Activated CD8-positive, alpha-beta T cell treated with anti-CD3 and anti-CD28 coated beads for 36 hours (primary cell): ENCODE measurements around the gene MRPL49. TPM values are rescaled to one million over a fixed set of nuclear protein-coding genes. Genes with fewer than 3 reads are reported as not detected.

Experiments
- ATAC-seq: fragments of 200-7000 bp; cut with Tn5 transposase; one replicate; pipeline ENCODE4 v1.10.0; 2021; ENCODE audit warnings: mild to moderate bottlenecking, moderate library complexity
- CTCF ChIA-PET: fragments of 350-600 bp; sonication (Branson Sonifier 250); formaldehyde crosslinking; loops from one replicate; lab custom pipeline; 2021; ENCODE audit warnings: antibody characterized with exemption; lab: Charles Lee
- POLR2A ChIA-PET: fragments of 350-600 bp; sonication (Branson Sonifier 250); formaldehyde crosslinking; loops from one replicate; lab custom pipeline; 2021; ENCODE audit warnings: antibody characterized with exemption; lab: Charles Lee
- DNase-seq: peaks from one replicate; pipeline ENCODE4 v3.0.0-alpha.2; 2020
- H3K27ac Mint-ChIP-seq: one replicate; pipeline ENCODE4 v1.8.0; 2021; ENCODE audit warnings: mild to moderate bottlenecking, mixed read lengths
- H3K27me3 Mint-ChIP-seq: one replicate; pipeline ENCODE4 v1.8.0; 2021; ENCODE audit warnings: mixed read lengths
- H3K36me3 Mint-ChIP-seq: one replicate; pipeline ENCODE4 v1.8.0; 2021; ENCODE audit warnings: low read depth, mixed read lengths
- H3K4me1 Mint-ChIP-seq: one replicate; pipeline ENCODE4 v1.8.0; 2021; ENCODE audit warnings: low read depth, mixed read lengths
- H3K4me3 Mint-ChIP-seq: one replicate; pipeline ENCODE4 v1.8.0; 2021; ENCODE audit warnings: mild to moderate bottlenecking, moderate library complexity, mixed read lengths
- H3K9me3 Mint-ChIP-seq: one replicate; pipeline ENCODE4 v1.8.0; 2021; ENCODE audit warnings: mixed read lengths
- intact Hi-C: fragments of 100-400 bp; cut with micrococcal nuclease; formaldehyde crosslinking; loops from one replicate; pipeline ENCODE4 v1.10.0; 2022
- total RNA-seq, 2 experiments: library from RNA; stranded (reverse); gene quantifications; one replicate each; pipeline ENCODE4 v1.2.3, GENCODE V29; 2021
- TF ChIP-seq, protein P1 (sequence below): fragments of 200-600 bp; IDR thresholded peaks from one replicate; pipeline ENCODE4 v1.8.0; 2022; ENCODE audit warnings: antibody characterized with exemption, mild to moderate bottlenecking

MRPL49 gene
- total RNA-seq, 2 experiments from 2014 or later, result 48.7 to 53.4 TPM

DNA sequence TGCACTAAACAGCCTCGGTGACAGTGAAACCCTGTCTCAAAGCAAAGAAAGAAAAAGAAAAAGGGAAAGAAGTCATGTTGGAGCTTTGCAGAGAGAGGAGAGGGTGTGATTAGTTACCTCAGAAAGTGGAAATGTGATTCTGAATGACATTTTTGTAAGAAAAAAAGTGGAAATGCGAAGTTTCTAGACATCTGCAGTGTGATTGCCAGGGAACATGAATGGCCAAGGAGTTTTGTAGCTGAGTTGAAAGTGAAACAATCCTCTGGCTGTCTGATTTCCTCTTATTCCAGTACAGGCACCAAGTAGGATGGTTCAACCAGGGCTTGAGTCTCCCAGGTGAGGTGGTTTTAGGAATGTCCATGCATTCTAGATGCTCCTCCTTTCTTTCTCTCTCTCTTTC, 30.0 kb downstream of the MRPL49 start:
- DNase-seq (no peak), ATAC-seq (no peak)
- ChIA-PET POLR2A (no interaction called here), CTCF (interaction anchor here (1.3 kb wide), 1 partner anchor 52 kb away, joined by 3 read pairs; no protein-coding TSS in a partner anchor)
- Mint-ChIP-seq H3K4me1 (no peaks in the 10 kb centered on the region), H3K4me3 (no peak overlapping the region), H3K36me3 (no peaks in the 10 kb centered on the region), H3K27ac (no peak overlapping the region), H3K27me3 (no peaks in the 10 kb centered on the region), H3K9me3 (no peaks in the 10 kb centered on the region)
- TF ChIP-seq, protein P1, sequence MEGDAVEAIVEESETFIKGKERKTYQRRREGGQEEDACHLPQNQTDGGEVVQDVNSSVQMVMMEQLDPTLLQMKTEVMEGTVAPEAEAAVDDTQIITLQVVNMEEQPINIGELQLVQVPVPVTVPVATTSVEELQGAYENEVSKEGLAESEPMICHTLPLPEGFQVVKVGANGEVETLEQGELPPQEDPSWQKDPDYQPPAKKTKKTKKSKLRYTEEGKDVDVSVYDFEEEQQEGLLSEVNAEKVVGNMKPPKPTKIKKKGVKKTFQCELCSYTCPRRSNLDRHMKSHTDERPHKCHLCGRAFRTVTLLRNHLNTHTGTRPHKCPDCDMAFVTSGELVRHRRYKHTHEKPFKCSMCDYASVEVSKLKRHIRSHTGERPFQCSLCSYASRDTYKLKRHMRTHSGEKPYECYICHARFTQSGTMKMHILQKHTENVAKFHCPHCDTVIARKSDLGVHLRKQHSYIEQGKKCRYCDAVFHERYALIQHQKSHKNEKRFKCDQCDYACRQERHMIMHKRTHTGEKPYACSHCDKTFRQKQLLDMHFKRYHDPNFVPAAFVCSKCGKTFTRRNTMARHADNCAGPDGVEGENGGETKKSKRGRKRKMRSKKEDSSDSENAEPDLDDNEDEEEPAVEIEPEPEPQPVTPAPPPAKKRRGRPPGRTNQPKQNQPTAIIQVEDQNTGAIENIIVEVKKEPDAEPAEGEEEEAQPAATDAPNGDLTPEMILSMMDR, result no peak
- intact Hi-C loops, result no loop called here

- H3K27ac Mint-ChIP-seq, result no peak overlapping the region
- no peaks in the 10 kb centered on the region for H3K4me1 Mint-ChIP-seq
- POLR2A ChIA-PET, result interaction anchor here (1.2 kb wide), 1 partner anchor 21 kb away, joined by 3 read pairs; no protein-coding TSS in a partner anchor
- TF ChIP-seq, protein P1, result no peak
- H3K4me3 Mint-ChIP-seq, result no peak overlapping the region
- DNase-seq (no peak), ATAC-seq (no peak)
- intact Hi-C loops, result no loop called here
- H3K36me3 Mint-ChIP-seq, result no peaks in the 10 kb centered on the region
- H3K9me3 Mint-ChIP-seq, result no peaks in the 10 kb centered on the region
- H3K27me3 Mint-ChIP-seq, result no peaks in the 10 kb centered on the region
- CTCF ChIA-PET, result no interaction called here
Measured at GRCh38 chr11:65156256-65156655, 34.1 kb downstream of the MRPL49 start.

- TF ChIP-seq, protein P1, result no peak
- Mint-ChIP-seq H3K27ac (no peak overlapping the region), H3K4me1 (no peaks in the 10 kb centered on the region), H3K9me3 (no peaks in the 10 kb centered on the region), H3K27me3 (no peaks in the 10 kb centered on the region), H3K4me3 (no peak overlapping the region), H3K36me3 (no peaks in the 10 kb centered on the region)
- DNase-seq (no peak), ATAC-seq (no peak)
- intact Hi-C loops, result no loop called here
- CTCF ChIA-PET, result no interaction called here
- POLR2A ChIA-PET, result interaction anchor here (1.2 kb wide), 1 partner anchor 21 kb away, joined by 3 read pairs; no protein-coding TSS in a partner anchor
Measured at GRCh38 chr11:65156926-65157325, 34.8 kb downstream of the MRPL49 start.

GRCh38 chr11:65157336-65157735, 35.2 kb downstream of the MRPL49 start:
- CTCF ChIA-PET, result no interaction called here
- no peaks in the 10 kb centered on the region for H3K36me3 Mint-ChIP-seq
- H3K27ac Mint-ChIP-seq, result no peak overlapping the region
- POLR2A ChIA-PET, result interaction anchor here (1.2 kb wide), 1 partner anchor 22 kb away, joined by 3 read pairs; no protein-coding TSS in a partner anchor
- ATAC-seq (no peak), DNase-seq (no peak)
- intact Hi-C loops, result no loop called here
- H3K9me3 Mint-ChIP-seq, result no peaks in the 10 kb centered on the region
- H3K4me1 Mint-ChIP-seq, result no peaks in the 10 kb centered on the region
- no peaks in the 10 kb centered on the region for H3K27me3 Mint-ChIP-seq
- H3K4me3 Mint-ChIP-seq, result no peak overlapping the region
- TF ChIP-seq, protein P1, result no peak

DNA sequence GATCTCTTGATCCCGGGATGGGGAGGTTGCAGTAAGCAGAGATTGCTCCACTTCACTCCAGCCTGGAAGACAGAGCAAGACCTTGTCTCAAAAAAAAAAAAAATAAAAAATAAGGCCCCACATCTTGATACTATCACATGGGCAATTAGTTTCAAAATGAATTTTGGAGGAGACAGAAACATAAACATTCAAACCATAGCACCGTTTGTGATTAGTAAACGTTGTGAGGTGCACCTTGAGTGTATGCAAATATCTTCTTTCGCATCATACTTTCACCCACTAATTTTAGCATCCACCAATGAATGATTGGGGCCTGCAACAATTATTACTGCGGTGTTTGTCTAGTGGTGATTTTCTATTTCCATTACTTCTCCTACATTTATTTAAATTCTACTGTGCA, 36.9 kb downstream of the MRPL49 start:
- no peaks in the 10 kb centered on the region for H3K4me1 Mint-ChIP-seq
- H3K27ac Mint-ChIP-seq, result no peak overlapping the region
- TF ChIP-seq, protein P1, result no peak
- H3K27me3 Mint-ChIP-seq, result no peaks in the 10 kb centered on the region
- intact Hi-C loops, result no loop called here
- no peak for ATAC-seq
- H3K4me3 Mint-ChIP-seq, result no peak overlapping the region
- DNase-seq, result no peak
- ChIA-PET CTCF (interaction anchor here (1.3 kb wide), 1 partner anchor 66 kb away, joined by 3 read pairs; no protein-coding TSS in a partner anchor), POLR2A (no interaction called here)
- H3K9me3 Mint-ChIP-seq, result no peaks in the 10 kb centered on the region
- no peaks in the 10 kb centered on the region for H3K36me3 Mint-ChIP-seq
